ENCODE data around the gene PASD1.

GRCh38 chrX:151634937-151635336 lies 71.5 kb downstream of the PASD1 start:
- TF ChIP-seq POLR2A (IDR thresholded peaks at IDR 0.05; ENCODE audit: low read length) = no peak
- TF ChIP-seq GATA1 (IDR thresholded peaks at IDR 0.05; ENCODE audit: low read depth, low read length) = no peak
